ENCODE results near the gene RNPEP. TPM values are rescaled to one million over a fixed set of nuclear protein-coding genes. Genes with fewer than 3 reads are reported as not detected.

The RNPEP gene
- total and polyA plus RNA-seq, 2 of the 8 experiments (the other 6 are each of a cell fraction or from before 2014, with no cell fraction given), result 34.1 to 51.1 TPM

DNA sequence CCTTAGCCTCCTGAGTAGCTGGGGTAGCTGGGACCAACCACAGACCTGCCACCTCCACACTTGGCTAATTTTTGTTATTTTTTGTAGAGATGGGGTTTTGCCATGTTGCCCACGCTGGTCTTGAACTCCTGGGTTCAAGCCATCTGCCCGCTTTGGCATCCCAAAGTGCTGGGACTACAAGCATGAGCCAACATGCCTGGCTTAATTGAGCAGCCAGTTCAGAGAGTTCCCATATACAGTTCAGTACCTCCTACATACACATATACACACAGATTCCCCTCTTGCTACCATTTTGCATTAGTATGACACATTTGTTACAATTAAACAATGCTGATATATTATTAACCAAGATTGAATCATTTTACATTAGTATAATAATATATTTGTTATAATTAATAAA is 2.9 kb downstream of the RNPEP start:
- Histone ChIP-seq H3K18ac (ENCODE audit: extremely low read depth, low read length) (no peak overlapping the region), H2BK15ac (ENCODE audit: low read length) (no peak overlapping the region), H3K79me1 (ENCODE audit: low read depth, low read length) (peaks cover 2% of the 10 kb centered on the region; the same call in 1 of the 2 replicates), H4K20me1 (replicated peaks in 1 of 2; ENCODE audit: control insufficient read depth in 1 of 2, insufficient read depth in 2 of 2, low read length in 2 of 2) (peaks cover 0 to 2% of the 10 kb centered on the region in 2 experiments), H2BK120ac (replicated peaks; ENCODE audit: low read depth, low read length) (no peak overlapping the region), H2BK12ac (ENCODE audit: low read depth, low read length) (no peak overlapping the region), H3K9me3 (ENCODE audit: insufficient read depth in 2 of 2, low read depth in 1 of 2, low read length in 1 of 2) (no peaks in the 10 kb centered on the region), H3K23ac (ENCODE audit: insufficient read length) (no peak overlapping the region), H2BK20ac (ENCODE audit: low read length) (no peak overlapping the region), H2AFZ (ENCODE audit: low read length) (no peak overlapping the region), H3K27me3 (replicated peaks in 1 of 4; ENCODE audit: control insufficient read depth in 3 of 4, extremely low read depth in 1 of 4, insufficient read depth in 3 of 4, low read length in 3 of 4) (peaks cover 0 to 3% (median 0%) of the 10 kb centered on the region in 4 experiments; a peak in 1 of 7 replicates), H2BK5ac (ENCODE audit: low read depth, low read length) (no peak overlapping the region), H3K4ac (replicated peaks; ENCODE audit: insufficient read length, low read depth, low read length) (no peak overlapping the region), H4K8ac (ENCODE audit: extremely low read depth, insufficient read depth, low read length) (no peak overlapping the region), H3K14ac (ENCODE audit: insufficient read length) (no peak overlapping the region), H3K4me2 (ENCODE audit: insufficient read depth in 1 of 2, low read depth in 2 of 2, low read length in 2 of 2) (no peak overlapping the region), H2AK5ac (ENCODE audit: low read depth, low read length) (no peak overlapping the region), H3K36me3 (ENCODE audit: control insufficient read depth in 2 of 4, insufficient read depth in 4 of 4, low read length in 3 of 4) (peaks cover 4 to 15% (median 9%) of the 10 kb centered on the region in 4 experiments; a peak in 6 of 8 replicates), H3K9ac (replicated peaks in 1 of 4; ENCODE audit: extremely low read depth in 1 of 4, low read depth in 3 of 4, low read length in 3 of 4) (no peak overlapping the region), H4K5ac (ENCODE audit: insufficient read length, low read depth, low read length) (no peak overlapping the region), H3K4me1 (replicated peaks in 1 of 4; ENCODE audit: control insufficient read depth in 3 of 4, insufficient read depth in 4 of 4, low read length in 3 of 4) (peaks cover 0 to 4% (median 2%) of the 10 kb centered on the region in 4 experiments; a peak in 5 of 7 replicates), H3K23me2 (ENCODE audit: low read depth, low read length) (peaks cover 6% of the 10 kb centered on the region), H3K79me2 (ENCODE audit: control insufficient read depth in 1 of 2, insufficient read depth in 2 of 2, low read length in 2 of 2) (peaks cover 3 to 38% of the 10 kb centered on the region in 2 experiments; a peak in 3 of 4 replicates), H3K27ac (ENCODE audit: low read depth, low read length) (no peak overlapping the region), H4K91ac (replicated peaks; ENCODE audit: insufficient read length, low read length) (no peak overlapping the region), H3K56ac (replicated peaks; ENCODE audit: insufficient read length, low read depth, low read length) (no peak overlapping the region), H3K4me3 (ENCODE audit: extremely low read depth in 1 of 4, insufficient read depth in 2 of 4, low read depth in 3 of 4, low read length in 4 of 4) (no peak overlapping the region)
- DNase-seq (ENCODE audit: low read depth in 1 of 2, low spot score in 2 of 2) (no peak), FAIRE-seq (no peak)
- 70% methylated on average over 2 of the region's 2 CpGs; no CpG with 5 or more reads in 1 of the 2 experiments for WGBS, 2 experiments (ENCODE audit: extremely low coverage in 1 of 2, insufficient coverage in 1 of 2, insufficient read length in 1 of 2, insufficient replicate concordance in 2 of 2, low coverage in 1 of 2, low lambda C conversion rate in 2 of 2, missing lambda C conversion rate in 1 of 2)
- POLR2A ChIA-PET (ENCODE audit: partially characterized antibody), result interaction anchor here (1.5 kb wide), 1 partner anchor 25 kb away, joined by 3 read pairs; the partner anchor contains the start of gene ELF3
- CTCF ChIA-PET (ENCODE audit: partially characterized antibody), result interaction anchor here (1.0 to 7.3 kb wide), 7 partner anchors 13 to 151 kb away, joined by 3 to 52 read pairs (median 4); no protein-coding TSS in a partner anchor
- no peak for TF ChIP-seq POLR2A (IDR thresholded peaks at IDR 0.05; ENCODE audit: control extremely low read depth in 1 of 2, low read depth in 2 of 2, low read length in 2 of 2)
- no peak for TF ChIP-seq TEAD4 (IDR thresholded peaks at IDR 0.05; ENCODE audit: low read depth, low read length)
- no peak for TF ChIP-seq CHD1 (IDR thresholded peaks at IDR 0.05; ENCODE audit: low read depth, low read length)
- no peak for TF ChIP-seq TBP (IDR thresholded peaks at IDR 0.05; ENCODE audit: low read depth, low read length)
- TF ChIP-seq CBX8 (IDR thresholded peaks at IDR 0.05; ENCODE audit: borderline replicate concordance, low read depth, low read length), result no peak
- no peak for TF ChIP-seq KDM1A (IDR thresholded peaks at IDR 0.05; ENCODE audit: borderline replicate concordance, low read length)
- no peak for TF ChIP-seq POU5F1 (IDR thresholded peaks at IDR 0.05; ENCODE audit: low read depth, low read length)
- TF ChIP-seq ASH2L (IDR thresholded peaks at IDR 0.05; ENCODE audit: low read length), result no peak
- no peak for TF ChIP-seq SUZ12 (IDR thresholded peaks at IDR 0.05; ENCODE audit: low read length)
- TF ChIP-seq BRCA1 (IDR thresholded peaks at IDR 0.05; ENCODE audit: low read depth, low read length), result no peak
- TF ChIP-seq CTBP2 (IDR thresholded peaks at IDR 0.05; ENCODE audit: borderline replicate concordance, insufficient read depth, insufficient read length, low read length), result no peak
- TF ChIP-seq, protein P1, sequence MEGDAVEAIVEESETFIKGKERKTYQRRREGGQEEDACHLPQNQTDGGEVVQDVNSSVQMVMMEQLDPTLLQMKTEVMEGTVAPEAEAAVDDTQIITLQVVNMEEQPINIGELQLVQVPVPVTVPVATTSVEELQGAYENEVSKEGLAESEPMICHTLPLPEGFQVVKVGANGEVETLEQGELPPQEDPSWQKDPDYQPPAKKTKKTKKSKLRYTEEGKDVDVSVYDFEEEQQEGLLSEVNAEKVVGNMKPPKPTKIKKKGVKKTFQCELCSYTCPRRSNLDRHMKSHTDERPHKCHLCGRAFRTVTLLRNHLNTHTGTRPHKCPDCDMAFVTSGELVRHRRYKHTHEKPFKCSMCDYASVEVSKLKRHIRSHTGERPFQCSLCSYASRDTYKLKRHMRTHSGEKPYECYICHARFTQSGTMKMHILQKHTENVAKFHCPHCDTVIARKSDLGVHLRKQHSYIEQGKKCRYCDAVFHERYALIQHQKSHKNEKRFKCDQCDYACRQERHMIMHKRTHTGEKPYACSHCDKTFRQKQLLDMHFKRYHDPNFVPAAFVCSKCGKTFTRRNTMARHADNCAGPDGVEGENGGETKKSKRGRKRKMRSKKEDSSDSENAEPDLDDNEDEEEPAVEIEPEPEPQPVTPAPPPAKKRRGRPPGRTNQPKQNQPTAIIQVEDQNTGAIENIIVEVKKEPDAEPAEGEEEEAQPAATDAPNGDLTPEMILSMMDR (IDR thresholded peaks at IDR 0.05; ENCODE audit: control extremely low read depth in 1 of 3, insufficient read depth in 1 of 3, low read depth in 1 of 3, low read length in 3 of 3), result no peak
